Neural crest cell (in vitro differentiated cells): ENCODE measurements around the gene ADCY5. TPM values are rescaled to one million over a fixed set of nuclear protein-coding genes. Genes with fewer than 3 reads are reported as not detected.
A peak's percentile ranks its signal among the peaks of the same experiment; 100 is the strongest.
"Not testable (repeated sequence)": the region's sequence is repeated elsewhere in the genome, so short reads cannot be mapped to it uniquely, and the experiment has no call there.

Experiments
- DNase-seq: peaks from one replicate; pipeline ENCODE4 v3.0.0; 2021; ENCODE audit warnings: low read depth, mixed read lengths, low spot score
- H3K27ac Mint-ChIP-seq: one replicate; pipeline ENCODE4 v1.8.0; 2021; ENCODE audit warnings: mild to moderate bottlenecking, mixed read lengths; ENCODE audit not compliant: unreplicated experiment
- H3K27me3 Mint-ChIP-seq: 2 replicates; pipeline ENCODE4 v1.8.0; 2021; ENCODE audit warnings: low read depth, mild to moderate bottlenecking, mixed read lengths
- H3K36me3 Mint-ChIP-seq: 2 replicates; pipeline ENCODE4 v1.8.0; 2021; ENCODE audit warnings: low read depth, mild to moderate bottlenecking, mixed read lengths
- H3K4me1 Mint-ChIP-seq: 2 replicates; pipeline ENCODE4 v1.8.0; 2021; ENCODE audit warnings: mixed read lengths
- H3K4me3 Mint-ChIP-seq: one replicate; pipeline ENCODE4 v1.8.0; 2021; ENCODE audit warnings: mild to moderate bottlenecking, mixed read lengths
- H3K9me3 Mint-ChIP-seq: 2 replicates; pipeline ENCODE4 v1.8.0; 2021; ENCODE audit warnings: mixed read lengths
- total RNA-seq: library from RNA; stranded (reverse); gene quantifications from 2 replicates; pipeline ENCODE4 v1.2.1, GENCODE V29; 2021
- TF ChIP-seq, protein P1 (sequence below): fragments of 200-600 bp; sonication (generic); conservative IDR thresholded peaks from 2 replicates; pipeline ENCODE4 v1.5.0; 2021; ENCODE audit warnings: antibody characterized with exemption, mild to moderate bottlenecking

The ADCY5 gene
- total RNA-seq, 1 donor from 2014 or later = 2.2 TPM

DNA sequence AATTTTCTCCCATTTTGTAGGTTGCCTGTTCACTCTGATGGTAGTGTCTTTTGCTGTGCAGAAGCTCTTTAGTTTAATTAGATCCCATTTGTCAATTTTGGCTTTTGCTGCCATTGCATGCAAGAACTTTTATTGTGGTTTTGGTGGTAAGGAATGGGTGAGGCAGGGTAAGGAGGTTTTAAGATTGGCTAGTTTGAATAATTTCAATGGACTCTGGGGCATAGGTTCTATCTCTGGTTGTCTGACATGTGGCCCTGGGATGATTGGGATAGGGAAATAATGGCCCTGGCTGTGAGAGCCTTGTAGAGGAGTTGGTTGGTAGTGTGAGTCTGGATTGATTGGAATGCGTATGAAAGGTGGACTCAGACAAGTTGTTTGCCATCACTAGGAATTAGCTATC lies 209.1 kb downstream of the ADCY5 start:
- Mint-ChIP-seq H3K9me3 (peaks cover 9% of the 10 kb centered on the region), H3K36me3 (peaks cover 40% of the 10 kb centered on the region), H3K4me1 (peaks cover 5% of the 10 kb centered on the region), H3K27me3 (no peaks in the 10 kb centered on the region), H3K27ac (peak overlapping the region; percentile 32), H3K4me3 (no peak overlapping the region)
- no peak for DNase-seq
- TF ChIP-seq, protein P1, sequence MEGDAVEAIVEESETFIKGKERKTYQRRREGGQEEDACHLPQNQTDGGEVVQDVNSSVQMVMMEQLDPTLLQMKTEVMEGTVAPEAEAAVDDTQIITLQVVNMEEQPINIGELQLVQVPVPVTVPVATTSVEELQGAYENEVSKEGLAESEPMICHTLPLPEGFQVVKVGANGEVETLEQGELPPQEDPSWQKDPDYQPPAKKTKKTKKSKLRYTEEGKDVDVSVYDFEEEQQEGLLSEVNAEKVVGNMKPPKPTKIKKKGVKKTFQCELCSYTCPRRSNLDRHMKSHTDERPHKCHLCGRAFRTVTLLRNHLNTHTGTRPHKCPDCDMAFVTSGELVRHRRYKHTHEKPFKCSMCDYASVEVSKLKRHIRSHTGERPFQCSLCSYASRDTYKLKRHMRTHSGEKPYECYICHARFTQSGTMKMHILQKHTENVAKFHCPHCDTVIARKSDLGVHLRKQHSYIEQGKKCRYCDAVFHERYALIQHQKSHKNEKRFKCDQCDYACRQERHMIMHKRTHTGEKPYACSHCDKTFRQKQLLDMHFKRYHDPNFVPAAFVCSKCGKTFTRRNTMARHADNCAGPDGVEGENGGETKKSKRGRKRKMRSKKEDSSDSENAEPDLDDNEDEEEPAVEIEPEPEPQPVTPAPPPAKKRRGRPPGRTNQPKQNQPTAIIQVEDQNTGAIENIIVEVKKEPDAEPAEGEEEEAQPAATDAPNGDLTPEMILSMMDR = no peak

DNA sequence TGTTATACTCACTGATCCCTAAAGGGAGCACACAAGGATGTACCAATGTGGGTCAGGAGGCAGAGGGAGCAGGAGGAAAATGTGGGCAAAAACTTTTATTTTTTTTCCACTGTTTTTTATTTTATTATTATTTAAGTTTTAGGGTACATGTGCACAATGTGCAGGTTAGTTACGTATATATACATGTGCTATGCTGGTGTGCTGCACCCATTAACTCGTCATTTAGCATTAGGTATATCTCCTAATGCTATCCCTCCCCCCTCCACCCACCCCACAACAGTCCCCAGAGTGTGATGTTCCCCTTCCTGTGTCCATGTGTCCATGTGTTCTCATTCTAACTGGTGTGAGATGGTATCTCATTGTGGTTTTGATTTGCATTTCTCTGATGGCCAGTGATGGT lies 209.7 kb downstream of the ADCY5 start:
- H3K9me3 Mint-ChIP-seq, H3K4me1 Mint-ChIP-seq, H3K27ac Mint-ChIP-seq, DNase-seq, H3K27me3 Mint-ChIP-seq, H3K4me3 Mint-ChIP-seq: not testable (repeated sequence)
- H3K36me3 Mint-ChIP-seq = peaks cover 41% of the 10 kb centered on the region

DNA sequence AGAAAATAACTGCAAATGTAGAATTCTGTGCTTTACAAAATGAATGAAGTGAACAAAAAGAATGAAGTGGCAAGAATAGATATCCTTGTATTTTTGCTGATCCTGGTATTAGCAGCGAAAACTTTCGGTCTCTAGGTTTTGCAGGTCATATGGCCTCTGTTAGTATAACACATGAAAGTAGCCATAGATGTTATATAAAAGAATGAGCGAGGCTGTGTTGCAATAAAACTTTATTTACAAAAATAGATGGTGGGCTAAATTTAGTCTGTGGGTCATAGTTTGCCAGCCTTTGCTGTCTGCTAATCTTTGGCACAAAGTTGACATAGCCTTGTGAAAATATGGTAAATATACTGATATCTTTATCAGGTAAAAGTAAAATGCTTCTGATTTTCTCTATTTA lies 212.0 kb downstream of the ADCY5 start:
- no peaks in the 10 kb centered on the region for H3K27me3 Mint-ChIP-seq
- TF ChIP-seq, protein P1 = no peak
- H3K36me3 Mint-ChIP-seq = peaks cover 44% of the 10 kb centered on the region
- DNase-seq = no peak
- no peak overlapping the region for H3K27ac Mint-ChIP-seq
- no peak overlapping the region for H3K4me3 Mint-ChIP-seq
- no peaks in the 10 kb centered on the region for H3K4me1 Mint-ChIP-seq
- H3K9me3 Mint-ChIP-seq = peaks cover 9% of the 10 kb centered on the region

Other genes starting within 250 kb of the ADCY5 start
- 15.4 and 16.2 TPM in 2 replicates for gene SEC22A, start 247.1 kb downstream of the ADCY5 start, total RNA-seq
- 26.4 and 26.5 TPM in 2 replicates for gene HACD2, start 136.0 kb upstream of the ADCY5 start, total RNA-seq